IPS-20b (cell line): ENCODE data around the gene PHF21A.

Source experiments
- H3K27ac ChIP-seq: one replicate; pipeline ENCODE4 v1.5.1; 2013; ENCODE audit warnings: low read length
- H3K27me3 ChIP-seq: 2 replicates; pipeline ENCODE4 v1.6.1; 2013; ENCODE audit warnings: mild to moderate bottlenecking, low read length, inconsistent platforms; ENCODE audit not compliant: insufficient read depth
- H3K36me3 ChIP-seq: 2 replicates; pipeline ENCODE4 v1.6.1; 2013; ENCODE audit warnings: low read depth, mild to moderate bottlenecking, inconsistent platforms, low read length, moderate library complexity; ENCODE audit not compliant: insufficient read depth
- H3K4me1 ChIP-seq: 2 replicates; pipeline ENCODE4 v1.6.1; 2013; ENCODE audit warnings: mild to moderate bottlenecking, control low read depth, inconsistent platforms, low read length, moderate library complexity; ENCODE audit not compliant: insufficient read depth
- H3K4me3 ChIP-seq: 2 replicates; pipeline ENCODE4 v1.5.1; 2013; ENCODE audit warnings: mild to moderate bottlenecking, low read length, inconsistent platforms
- H3K9ac ChIP-seq: 2 replicates; pipeline ENCODE4 v1.6.1; 2013; ENCODE audit warnings: low read depth, mild to moderate bottlenecking, inconsistent platforms, low read length, moderate library complexity
- H3K9me3 ChIP-seq: 2 replicates; pipeline ENCODE4 v1.6.1; 2013; ENCODE audit warnings: mild to moderate bottlenecking, low read depth, low read length, inconsistent platforms; ENCODE audit not compliant: insufficient read depth

PHF21A gene

GRCh38 chr11:46106530-46107407 lies 14.5 kb downstream of the PHF21A start:
- no peak overlapping the region for H3K27ac ChIP-seq
- H3K9ac ChIP-seq: no peak overlapping the region
- H3K4me1 ChIP-seq: peaks cover 21% of the 10 kb centered on the region; the same call in 1 of the 2 replicates
- no peaks in the 10 kb centered on the region for H3K27me3 ChIP-seq
- no peaks in the 10 kb centered on the region for H3K36me3 ChIP-seq
- no peaks in the 10 kb centered on the region for H3K9me3 ChIP-seq
- no peak overlapping the region for H3K4me3 ChIP-seq

DNA sequence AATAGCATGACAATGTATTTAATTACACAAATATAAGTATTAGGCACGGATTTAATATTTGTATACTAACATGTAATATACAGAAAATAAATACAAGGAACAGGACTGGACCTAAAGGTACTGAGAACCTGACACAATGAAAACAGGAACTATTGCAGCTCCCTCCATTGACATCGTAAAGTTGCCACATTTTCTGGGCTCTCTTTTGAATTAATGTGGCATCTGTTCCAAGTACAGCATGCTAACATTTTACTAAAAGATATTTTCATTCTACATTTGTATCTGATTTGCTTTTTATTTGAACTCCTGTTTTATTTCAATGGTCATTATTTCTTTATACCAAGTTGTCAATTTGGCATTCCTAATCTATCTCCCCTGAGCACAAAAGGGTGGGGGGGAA lies 15.3 kb downstream of the PHF21A start:
- no peaks in the 10 kb centered on the region for H3K9me3 ChIP-seq
- no peak overlapping the region; the same call in 1 of the 2 replicates for H3K9ac ChIP-seq
- H3K27ac ChIP-seq: no peak overlapping the region
- peaks cover 21% of the 10 kb centered on the region; the same call in 1 of the 2 replicates for H3K4me1 ChIP-seq
- no peaks in the 10 kb centered on the region for H3K36me3 ChIP-seq
- H3K4me3 ChIP-seq: no peak overlapping the region
- no peaks in the 10 kb centered on the region for H3K27me3 ChIP-seq

- no peak overlapping the region for H3K4me3 ChIP-seq
- peak overlapping the region; percentile 12; the same call in 1 of the 2 replicates for H3K9ac ChIP-seq
- H3K27ac ChIP-seq: no peak overlapping the region
- peaks cover 26% of the 10 kb centered on the region; the same call in 1 of the 2 replicates for H3K4me1 ChIP-seq
- no peaks in the 10 kb centered on the region for H3K9me3 ChIP-seq
- no peaks in the 10 kb centered on the region for H3K36me3 ChIP-seq
- H3K27me3 ChIP-seq: no peaks in the 10 kb centered on the region
These were observed 16.1 kb downstream of the PHF21A start for GRCh38 chr11:46105134-46105628.

- H3K27me3 ChIP-seq: no peaks in the 10 kb centered on the region
- no peaks in the 10 kb centered on the region for H3K9me3 ChIP-seq
- H3K4me3 ChIP-seq: no peak overlapping the region
- no peaks in the 10 kb centered on the region for H3K36me3 ChIP-seq
- H3K4me1 ChIP-seq: peaks cover 30% of the 10 kb centered on the region; the same call in 1 of the 2 replicates
- H3K9ac ChIP-seq: no peak overlapping the region
- H3K27ac ChIP-seq: no peak overlapping the region
These were observed 18.4 kb downstream of the PHF21A start for GRCh38 chr11:46102843-46103242.

DNA sequence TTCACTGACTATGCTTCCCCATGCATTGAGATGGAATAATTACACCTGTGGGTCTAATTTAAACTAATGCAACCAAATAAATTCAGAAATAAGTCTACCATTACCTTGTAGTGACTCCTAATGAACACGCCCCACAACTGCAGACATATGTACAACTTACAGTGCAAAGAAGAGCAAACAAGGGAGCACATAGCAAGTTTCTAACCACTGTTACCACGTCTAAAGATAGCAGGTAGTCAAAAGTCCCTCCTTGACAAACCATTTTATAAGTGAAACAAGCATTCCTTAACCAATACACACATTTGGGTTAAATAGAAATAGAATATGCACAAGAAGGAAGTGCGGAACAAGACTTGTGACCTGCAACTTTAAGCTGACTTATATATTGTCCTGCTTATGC lies 20.6 kb downstream of the PHF21A start:
- H3K4me3 ChIP-seq: no peak overlapping the region
- H3K27ac ChIP-seq: no peak overlapping the region

DNA sequence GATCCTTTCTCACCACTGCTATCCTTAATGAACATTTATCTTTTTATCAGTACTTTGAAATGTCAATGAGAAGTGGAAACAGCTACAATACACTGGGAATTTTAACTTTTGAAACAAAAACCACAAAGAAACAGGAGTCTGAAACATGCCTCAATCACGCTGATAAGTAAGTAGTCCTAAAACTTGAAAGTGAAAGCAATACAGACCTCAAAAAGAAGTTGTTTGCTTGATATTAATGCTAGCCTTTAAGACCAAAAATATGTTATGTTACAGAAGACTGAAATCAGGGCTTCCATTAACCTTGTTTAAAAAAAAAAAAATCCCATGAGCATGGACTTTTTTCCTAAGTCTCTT lies 21.3 kb downstream of the PHF21A start:
- Histone ChIP-seq H3K27ac (no peak overlapping the region), H3K4me3 (no peak overlapping the region), H3K9me3 (no peaks in the 10 kb centered on the region), H3K4me1 (peaks cover 21% of the 10 kb centered on the region; the same call in 1 of the 2 replicates), H3K9ac (no peak overlapping the region), H3K27me3 (no peaks in the 10 kb centered on the region), H3K36me3 (no peaks in the 10 kb centered on the region)

More for the DNA sequence above, 20.6 kb downstream of the PHF21A start:
- Histone ChIP-seq H3K27me3 (no peaks in the 10 kb centered on the region), H3K9me3 (no peaks in the 10 kb centered on the region), H3K36me3 (no peaks in the 10 kb centered on the region), H3K9ac (no peak overlapping the region), H3K4me1 (peaks cover 22% of the 10 kb centered on the region; the same call in 1 of the 2 replicates)

- H3K4me3 ChIP-seq: no peak overlapping the region
- H3K27ac ChIP-seq: no peak overlapping the region
- H3K9me3 ChIP-seq: no peaks in the 10 kb centered on the region
- H3K9ac ChIP-seq: no peak overlapping the region
- peaks cover 5% of the 10 kb centered on the region; the same call in 1 of the 2 replicates for H3K4me1 ChIP-seq
- H3K27me3 ChIP-seq: no peaks in the 10 kb centered on the region
- peaks cover 9% of the 10 kb centered on the region; the same call in 1 of the 2 replicates for H3K36me3 ChIP-seq
These were observed 30.9 kb downstream of the PHF21A start for GRCh38 chr11:46090375-46090774.

DNA sequence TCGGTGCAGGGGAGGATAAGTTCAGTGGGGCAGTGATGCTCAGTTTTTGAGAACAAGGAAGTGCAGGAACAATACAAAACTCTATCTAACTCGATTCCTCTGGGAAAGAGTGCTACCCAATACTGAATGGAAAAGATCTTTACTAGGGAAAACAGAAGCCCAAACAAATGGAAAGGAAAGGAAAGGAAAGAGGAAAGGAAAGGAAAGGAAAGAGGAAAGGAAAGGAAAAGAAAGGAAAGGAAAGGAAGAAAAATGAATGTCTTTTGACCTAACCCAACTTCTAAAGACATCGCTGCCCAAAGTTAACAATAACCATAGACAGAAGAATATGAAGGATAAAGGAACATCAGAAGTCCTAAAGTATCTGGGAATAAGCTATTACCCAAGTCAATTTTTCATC lies 41.6 kb downstream of the PHF21A start:
- H3K4me3 ChIP-seq: no peak overlapping the region
- H3K27ac ChIP-seq: no peak overlapping the region
- peaks cover 13% of the 10 kb centered on the region for H3K36me3 ChIP-seq
- H3K9me3 ChIP-seq: no peaks in the 10 kb centered on the region
- no peaks in the 10 kb centered on the region for H3K27me3 ChIP-seq
- H3K9ac ChIP-seq: no peak overlapping the region
- peaks cover 8% of the 10 kb centered on the region; the same call in 1 of the 2 replicates for H3K4me1 ChIP-seq

DNA sequence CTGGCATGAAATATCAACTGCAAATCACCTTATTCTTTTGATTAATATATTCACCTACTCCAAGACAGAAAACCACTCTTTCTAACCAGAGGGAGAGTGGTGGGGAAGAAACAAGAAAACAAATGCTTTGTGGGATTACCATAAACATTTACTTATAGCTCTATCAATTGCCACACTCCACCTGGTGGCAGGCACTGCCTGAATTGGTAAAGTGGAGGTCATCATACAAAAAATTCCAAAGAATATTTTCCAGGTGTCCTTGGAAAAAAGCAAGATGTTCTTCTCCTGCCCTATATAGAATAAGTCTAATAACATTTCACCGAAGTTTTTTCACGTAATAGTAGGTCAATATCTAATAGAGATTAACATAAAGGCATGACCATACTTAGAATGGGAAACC lies 45.3 kb downstream of the PHF21A start:
- Histone ChIP-seq H3K9ac (no peak overlapping the region), H3K36me3 (peaks cover 10% of the 10 kb centered on the region; the same call in 1 of the 2 replicates), H3K27ac (no peak overlapping the region)

DNA sequence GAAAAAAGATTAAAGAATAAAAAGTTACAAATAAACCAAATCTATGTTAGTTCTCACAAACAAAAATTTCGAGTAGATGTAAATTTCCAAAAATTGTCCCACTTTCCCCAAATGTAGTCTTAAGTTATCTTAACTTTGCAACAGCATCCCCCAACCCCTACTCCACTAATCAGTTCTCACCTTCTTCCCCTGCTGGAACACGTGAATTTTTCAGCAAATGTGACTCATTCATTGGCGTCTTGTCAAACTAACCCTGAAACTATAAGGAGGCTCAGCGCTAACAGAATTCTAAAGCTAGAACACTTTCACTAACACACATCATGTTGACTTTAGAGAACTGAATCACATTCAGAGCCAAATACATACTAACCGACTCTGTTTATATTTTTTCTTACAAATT lies 46.1 kb downstream of the PHF21A start:
- no peaks in the 10 kb centered on the region for H3K27me3 ChIP-seq
- no peak overlapping the region for H3K27ac ChIP-seq

More for the DNA sequence above, 45.3 kb downstream of the PHF21A start:
- H3K4me3 ChIP-seq: no peak overlapping the region
- H3K4me1 ChIP-seq: peaks cover 6% of the 10 kb centered on the region; the same call in 1 of the 2 replicates
- H3K9me3 ChIP-seq: no peaks in the 10 kb centered on the region
- no peaks in the 10 kb centered on the region for H3K27me3 ChIP-seq

GRCh38 chr11:46073632-46074031 lies 47.6 kb downstream of the PHF21A start:
- peaks cover 6% of the 10 kb centered on the region; the same call in 1 of the 2 replicates for H3K4me1 ChIP-seq
- no peak overlapping the region for H3K4me3 ChIP-seq
- H3K36me3 ChIP-seq: peaks cover 12% of the 10 kb centered on the region; the same call in 1 of the 2 replicates

More for the DNA sequence above, 46.1 kb downstream of the PHF21A start:
- Histone ChIP-seq H3K36me3 (peaks cover 10% of the 10 kb centered on the region; the same call in 1 of the 2 replicates), H3K4me1 (peaks cover 6% of the 10 kb centered on the region; the same call in 1 of the 2 replicates), H3K4me3 (no peak overlapping the region), H3K9me3 (no peaks in the 10 kb centered on the region), H3K9ac (no peak overlapping the region)

More at GRCh38 chr11:46073632-46074031, 47.6 kb downstream of the PHF21A start:
- Histone ChIP-seq H3K9me3 (no peaks in the 10 kb centered on the region), H3K27me3 (no peaks in the 10 kb centered on the region), H3K9ac (no peak overlapping the region), H3K27ac (no peak overlapping the region)
